MM.1S (cell line): ENCODE measurements around the gene CFAP141.

Experiments used
- CTCF ChIP-seq: fragments of 300-600 bp; sonication (generic); IDR thresholded peaks from 2 replicates; pipeline ENCODE4 v1.5.1; 2016; ENCODE audit warnings: antibody characterized with exemption, low read length, mixed read lengths
- EZH2 ChIP-seq: fragments of 300-600 bp; sonication (generic); optimal IDR thresholded peaks from 2 replicates; pipeline ENCODE3; 2017; ENCODE audit warnings: low read depth, mild to moderate bottlenecking, antibody characterized with exemption, low read length, mixed read lengths
- EZH2phosphoT487 ChIP-seq: fragments of 300-600 bp; sonication (generic); IDR thresholded peaks from 2 replicates; pipeline ENCODE4 v1.6.1; 2018; ENCODE audit warnings: antibody characterized with exemption, low read length

GRCh38 chr1:154154534-154155191, 51.5 kb downstream of the CFAP141 start, which contains the start of gene NUP210L:
- no peak for TF ChIP-seq EZH2
- TF ChIP-seq CTCF: no peak
- TF ChIP-seq EZH2phosphoT487: no peak
